A549 (cell line): ENCODE results near the gene DYNLT4. TPM values are rescaled to one million over a fixed set of nuclear protein-coding genes. Genes with fewer than 3 reads are reported as not detected.

ENCODE experiments used
- ATAC-seq, 2 experiments: fragments of 200-7000 bp in 1 of 2; fragments of >200 bp in 1 of 2; cut with Nextera tagmentation in 1 of 2; cut with Tn5 transposase in 1 of 2; 3 replicates each; pipeline versions ENCODE4 v1.8.0 to v1.9.1; 2018 to 2020; ENCODE audit warnings: mild to moderate bottlenecking in 1 of 2, moderate library complexity in 1 of 2
- CTCF ChIA-PET: fragments of 300-600 bp; sonication (Branson Sonifier 250); formaldehyde crosslinking; extraction: SDS; loops from one replicate; lab custom pipeline; 2021; ENCODE audit warnings: antibody characterized with exemption, inconsistent platforms; lab: Yijun Ruan, JAX
- POLR2A ChIA-PET: fragments of 350-600 bp; formaldehyde crosslinking; extraction: SDS; loops from one replicate; lab custom pipeline; 2021; ENCODE audit warnings: antibody characterized with exemption, inconsistent platforms; lab: Yijun Ruan, JAX
- DNase-seq, 2 experiments: peaks; one replicate each; pipeline versions ENCODE4 v3.0.0 to v3.0.0-alpha.2; 2011 to 2016; ENCODE audit warnings: low read depth in 1 of 2, low spot score in 1 of 2
- FAIRE-seq: peaks from 2 replicates; lab custom pipeline; 2011; peaks lifted over from hg19 to GRCh38; lab: Jason Lieb, UNC
- H3K27ac ChIP-seq, 2 experiments: fragments of >200 bp; sonication (Bioruptor Twin); formaldehyde crosslinking; 3 replicates each; pipeline ENCODE4 v1.5.1; 2016 to 2017
- H3K4me1 ChIP-seq: fragments of >200 bp; sonication (Bioruptor Twin); formaldehyde crosslinking; 3 replicates; pipeline ENCODE4 v1.6.1; 2016
- H3K4me2 ChIP-seq: fragments of >200 bp; sonication (Bioruptor Twin); formaldehyde crosslinking; 3 replicates; pipeline ENCODE4 v1.6.1; 2016
- H3K4me3 ChIP-seq: fragments of >200 bp; sonication (Bioruptor Twin); formaldehyde crosslinking; 3 replicates; pipeline ENCODE4 v1.5.1; 2016
- H3K9me3 ChIP-seq: fragments of >200 bp; sonication (Bioruptor Twin); formaldehyde crosslinking; 3 replicates; pipeline ENCODE4 v1.6.1; 2016
- BCL3 ChIP-seq: fragments of >200 bp; sonication (Bioruptor Twin); formaldehyde crosslinking; IDR thresholded peaks from 3 replicates; pipeline ENCODE4 v1.6.1; 2016
- CEBPB ChIP-seq, 2 experiments: fragments of >200 bp in 1 of 2; sonication (Bioruptor Twin) in 1 of 2; formaldehyde crosslinking in 1 of 2; IDR thresholded peaks; 2 replicates each; pipeline ENCODE4 v1.6.1; 2012 to 2016
- CHD2 ChIP-seq: fragments of 150-350 bp; IDR thresholded peaks from 2 replicates; pipeline ENCODE4 v1.6.1; 2014; ENCODE audit warnings: low read length; ENCODE audit not compliant: partially characterized antibody
- CTCF ChIP-seq: fragments of >200 bp; sonication (Bioruptor Twin); formaldehyde crosslinking; IDR thresholded peaks from 3 replicates; pipeline ENCODE4 v1.5.1; 2016
- EP300 ChIP-seq, 2 experiments: fragments of >200 bp; sonication (Bioruptor Twin); formaldehyde crosslinking; IDR thresholded peaks; 2 replicates in 1 of 2; 3 replicates in 1 of 2; pipeline ENCODE4 v1.6.1; 2016 to 2017
- HOXA7 ChIP-seq: fragments of 250-450 bp; sonication (Bioruptor Pico); IDR thresholded peaks from 2 replicates; pipeline ENCODE4 v1.5.0; 2020; ENCODE audit warnings: mild to moderate bottlenecking, moderate library complexity
- HOXB13 ChIP-seq: fragments of 250-450 bp; sonication (Bioruptor Pico); IDR thresholded peaks from 2 replicates; pipeline ENCODE4 v1.5.0; 2020; ENCODE audit warnings: low read depth, mild to moderate bottlenecking, moderate library complexity
- JUN ChIP-seq, 2 experiments: fragments of >200 bp; sonication (Bioruptor Twin); formaldehyde crosslinking; IDR thresholded peaks; 2 replicates in 1 of 2; 3 replicates in 1 of 2; pipeline ENCODE4 v1.6.1; 2016 to 2017
- KDM1A ChIP-seq: fragments of 200-600 bp; sonication (generic); IDR thresholded peaks from 2 replicates; pipeline ENCODE4 v1.6.1; 2016; ENCODE audit warnings: low read depth, mild to moderate bottlenecking
- MAX ChIP-seq: IDR thresholded peaks from 2 replicates; pipeline ENCODE4 v1.6.1; 2012
- MAZ ChIP-seq: fragments of 150-350 bp; IDR thresholded peaks from 2 replicates; pipeline ENCODE4 v1.6.1; 2014; ENCODE audit warnings: antibody characterized with exemption, low read depth, low read length, borderline replicate concordance
- MYC ChIP-seq: IDR thresholded peaks from 2 replicates; pipeline ENCODE4 v1.6.1; 2012; ENCODE audit warnings: mild to moderate bottlenecking, inconsistent platforms, low read length, improper control_type of control experiment, borderline replicate concordance
- PBX3 ChIP-seq: IDR thresholded peaks from 2 replicates; pipeline ENCODE4 v1.6.1; 2012
- PHF8 ChIP-seq: fragments of 200-600 bp; sonication (generic); IDR thresholded peaks from 2 replicates; pipeline ENCODE4 v1.6.1; 2016; ENCODE audit warnings: low read depth, mild to moderate bottlenecking, antibody characterized with exemption, moderate library complexity, borderline replicate concordance
- POLR2A ChIP-seq: IDR thresholded peaks from 2 replicates; pipeline ENCODE4 v1.6.1; 2012; ENCODE audit warnings: mild to moderate bottlenecking, low read length
- RAD21 ChIP-seq, 2 experiments: fragments of >200 bp in 1 of 2; sonication (Bioruptor Twin) in 1 of 2; formaldehyde crosslinking in 1 of 2; IDR thresholded peaks in 1 of 2; conservative IDR thresholded peaks in 1 of 2; 2 replicates in 1 of 2; 3 replicates in 1 of 2; pipeline ENCODE4 v1.6.1; 2012 to 2018; ENCODE audit warnings: inconsistent platforms in 1 of 2
- RARB ChIP-seq: fragments of 250-450 bp; sonication (Bioruptor Pico); IDR thresholded peaks from 2 replicates; pipeline ENCODE4 v1.8.0; 2021; ENCODE audit warnings: mild to moderate bottlenecking, moderate library complexity
- REST ChIP-seq: fragments of 200-600 bp; sonication (generic); IDR thresholded peaks from 2 replicates; pipeline ENCODE4 v1.6.1; 2016; ENCODE audit warnings: antibody characterized with exemption, mild to moderate bottlenecking, moderate library complexity
- RFX5 ChIP-seq: fragments of 450-650 bp; IDR thresholded peaks from 2 replicates; pipeline ENCODE4 v1.7.1; 2014; ENCODE audit warnings: antibody characterized with exemption, mild to moderate bottlenecking, moderate library complexity
- SMC3 ChIP-seq: fragments of >200 bp; sonication (Bioruptor Twin); formaldehyde crosslinking; IDR thresholded peaks from 3 replicates; pipeline ENCODE4 v1.6.1; 2018; ENCODE audit warnings: inconsistent platforms
- TP53 ChIP-seq: fragments of 250-450 bp; sonication (Bioruptor Pico); IDR thresholded peaks from 2 replicates; pipeline ENCODE4 v1.5.0; 2021; ENCODE audit warnings: mild to moderate bottlenecking, moderate library complexity
- ZC3H11A ChIP-seq: fragments of 450-650 bp; IDR thresholded peaks from 2 replicates; pipeline ENCODE4 v1.6.1; 2014; ENCODE audit warnings: antibody characterized with exemption, mild to moderate bottlenecking
- WGBS: methylation state at CpG from one replicate; pipeline ENCODE4 v1.1.6; 2017; ENCODE audit errors: missing lambda C conversion rate; 5-methylcytosine and 5-hydroxymethylcytosine counted together
- polyA plus RNA-seq, 4 experiments: library from polyadenylated mRNA; depleted of rRNA in 3 of 4; stranded (reverse); fragments of >200 nt; fragmentation: RNase III in 1 of 4; extraction: RNeasy Plus Mini Kit Qiagen cat#74134 plus additional on column Dnase treatment in 1 of 4; gene quantifications; 2 replicates in 3 of 4; 3 replicates in 1 of 4; pipeline ENCODE4 v1.2.3, GENCODE V29; 2011 to 2017
- TF ChIP-seq, protein P1 (sequence below): IDR thresholded peaks from 2 replicates; pipeline ENCODE4 v1.6.1; 2012; ENCODE audit warnings: low read depth, borderline replicate concordance
- TF ChIP-seq, protein P2 (sequence below): fragments of 250-450 bp; sonication (Bioruptor Pico); IDR thresholded peaks from 2 replicates; pipeline ENCODE4 v1.5.0; 2020; ENCODE audit warnings: low read depth, mild to moderate bottlenecking, moderate library complexity

DYNLT4 gene
- polyA plus RNA-seq, 2 of the 4 experiments (the other 2 are of a cell fraction): 0.12 to 0.21 TPM

DNA sequence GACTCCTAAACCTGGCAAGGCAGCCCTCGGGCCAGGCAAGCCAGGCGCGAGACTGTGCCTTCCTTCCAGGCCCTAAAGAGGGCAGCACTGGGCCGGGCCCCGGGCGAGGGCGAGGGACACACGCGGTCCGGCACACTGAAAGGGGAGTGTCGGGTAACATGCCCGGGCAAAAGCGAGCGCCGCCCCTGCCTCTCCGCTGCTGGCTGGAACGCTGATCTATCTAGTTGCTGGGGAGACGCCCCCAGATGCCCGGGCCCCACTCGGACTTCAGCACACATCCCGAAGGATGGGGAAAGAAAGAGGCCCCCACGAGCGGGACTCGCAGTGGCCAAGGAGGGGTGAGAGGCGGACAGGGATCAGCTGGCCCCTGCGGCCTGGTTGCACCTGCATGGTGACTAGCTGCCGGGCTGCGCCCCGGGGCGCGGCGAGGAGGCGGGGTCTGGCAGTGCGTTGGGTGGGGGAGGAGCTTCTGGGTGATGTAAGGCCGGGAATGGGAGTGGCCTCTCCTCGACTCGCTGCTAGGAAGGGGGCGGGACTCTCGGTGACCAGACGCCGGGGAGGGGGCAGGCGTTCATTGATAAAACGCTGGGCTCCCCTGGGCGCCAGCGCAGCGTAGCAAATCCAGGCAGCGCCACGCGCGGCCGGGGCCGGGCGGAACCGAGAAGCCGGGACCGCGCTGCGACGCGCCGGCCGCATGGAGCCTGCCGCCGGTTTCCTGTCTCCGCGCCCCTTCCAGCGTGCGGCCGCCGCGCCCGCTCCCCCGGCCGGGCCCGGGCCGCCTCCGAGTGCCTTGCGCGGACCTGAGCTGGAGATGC is 7.2 kb downstream of the DYNLT4 start, which contains the start of gene PLK3:
Gene PLK3 (plus strand): TSS at position 608 of the 815 bp plus-strand sequence. CDS start 87 bp downstream, at position 695.
- Histone ChIP-seq H3K9me3 (no peaks in the 10 kb centered on the region), H3K4me3 (peak within 1 kb of the TSS; percentile 98), H3K27ac (peak within 1 kb of the TSS; percentile 91 to 95), H3K4me2 (peak within 1 kb of the TSS; percentile 96), H3K4me1 (peaks cover 34% of the 10 kb centered on the region)
- 0% methylated on average over 10 of the region's 79 CpGs for WGBS
- TF ChIP-seq KDM1A (no peak), ZC3H11A (no peak), MYC (peak; percentile 93), RAD21 (conservative IDR thresholded peaks at IDR 0.05 in 1 of 2, IDR thresholded peaks at IDR 0.05 in 1 of 2) (peak; percentile 68 to 76), HOXA7 (no peak), SMC3 (peak; percentile 66), HOXB13 (CRISPR knock-in tag) (0 out of 2 replicates have a peak, but pooled peaks have one; percentile 40), CEBPB (IDR thresholded peaks at IDR 0.05) (peak in 1 of 2 experiments; percentile 13; a peak in 2 of 4 replicates), REST (no peak), MAX (peak; percentile 95), MAZ (0 out of 2 replicates have a peak, but pooled peaks have one; percentile 53), RARB (CRISPR knock-in tag) (no peak), POLR2A (peak; percentile 85), CHD2 (no peak), CTCF (peak; percentile 64), BCL3 (peak; percentile 82; the same call in 2 of the 3 replicates), PBX3 (0 out of 2 replicates have a peak, but pooled peaks have one; percentile 16), RFX5 (no peak), TP53 (CRISPR knock-in tag) (peak; percentile 89; the same call in 1 of the 2 replicates), EP300 (IDR thresholded peaks at IDR 0.05) (no peak), JUN (IDR thresholded peaks at IDR 0.05) (peak; percentile 87 to 93), PHF8 (peak; percentile 78)
- TF ChIP-seq, protein P1, sequence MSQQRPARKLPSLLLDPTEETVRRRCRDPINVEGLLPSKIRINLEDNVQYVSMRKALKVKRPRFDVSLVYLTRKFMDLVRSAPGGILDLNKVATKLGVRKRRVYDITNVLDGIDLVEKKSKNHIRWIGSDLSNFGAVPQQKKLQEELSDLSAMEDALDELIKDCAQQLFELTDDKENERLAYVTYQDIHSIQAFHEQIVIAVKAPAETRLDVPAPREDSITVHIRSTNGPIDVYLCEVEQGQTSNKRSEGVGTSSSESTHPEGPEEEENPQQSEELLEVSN: peak; percentile 70
- TF ChIP-seq, protein P2, sequence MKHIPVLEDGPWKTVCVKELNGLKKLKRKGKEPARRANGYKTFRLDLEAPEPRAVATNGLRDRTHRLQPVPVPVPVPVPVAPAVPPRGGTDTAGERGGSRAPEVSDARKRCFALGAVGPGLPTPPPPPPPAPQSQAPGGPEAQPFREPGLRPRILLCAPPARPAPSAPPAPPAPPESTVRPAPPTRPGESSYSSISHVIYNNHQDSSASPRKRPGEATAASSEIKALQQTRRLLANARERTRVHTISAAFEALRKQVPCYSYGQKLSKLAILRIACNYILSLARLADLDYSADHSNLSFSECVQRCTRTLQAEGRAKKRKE (CRISPR knock-in tag): 0 out of 2 replicates have a peak, but pooled peaks have one; percentile 34
- FAIRE-seq: peak; percentile 7
- ChIA-PET CTCF (interaction anchor here (0.7 to 4.3 kb wide), 15 partner anchors 9 to 671 kb away, joined by 3 to 44 read pairs (median 4); partner anchors contain the start of genes BEST4 and BTBD19), POLR2A (interaction anchor here (0.7 to 3.1 kb wide), 16 partner anchors 9 to 540 kb away, joined by 3 to 47 read pairs (median 8); partner anchors contain the start of genes BEST4, BTBD19, EIF2B3 and HECTD3)
- peak; percentile 88 to 91 for ATAC-seq
- peak; percentile 79 to 96 for DNase-seq
